KMS-11 (cell line): Measurements from ENCODE around the gene CCNB1.

Experiments used
- H2AFZ ChIP-seq: fragments of 200-600 bp; sonication (generic); 2 replicates; pipeline ENCODE4 v1.6.1; 2016; ENCODE audit warnings: antibody characterized with exemption, mixed run types, low read depth
- H3K27ac ChIP-seq: fragments of 200-600 bp; sonication (generic); 2 replicates; pipeline ENCODE4 v1.6.1; 2016; ENCODE audit warnings: mild to moderate bottlenecking, mixed run types
- H3K27me3 ChIP-seq: fragments of 200-600 bp; sonication (generic); 2 replicates; pipeline ENCODE4 v1.6.1; 2017; ENCODE audit warnings: mild to moderate bottlenecking, low read depth, mixed run types, moderate library complexity; ENCODE audit not compliant: insufficient read depth
- H3K36me3 ChIP-seq: fragments of 200-600 bp; sonication (generic); 2 replicates; pipeline ENCODE4 v1.6.1; 2017; ENCODE audit warnings: mild to moderate bottlenecking, mixed run types; ENCODE audit not compliant: insufficient read depth
- H3K4me1 ChIP-seq: fragments of 200-600 bp; sonication (generic); 2 replicates; pipeline ENCODE4 v1.6.1; 2016; ENCODE audit warnings: mild to moderate bottlenecking, low read depth, mixed run types; ENCODE audit not compliant: poor library complexity, severe bottlenecking
- H3K4me2 ChIP-seq: fragments of 200-600 bp; sonication (generic); 2 replicates; pipeline ENCODE4 v1.7.0; 2016; ENCODE audit warnings: mild to moderate bottlenecking, mixed run types
- H3K4me3 ChIP-seq: fragments of 200-600 bp; sonication (generic); IDR thresholded peaks from 2 replicates; pipeline ENCODE4 v1.6.1; 2017; ENCODE audit warnings: low read depth, low read length, mixed read lengths; ENCODE audit not compliant: insufficient read depth
- H3K79me2 ChIP-seq: fragments of 200-600 bp; sonication (generic); 2 replicates; pipeline ENCODE4 v1.6.1; 2016; ENCODE audit warnings: low read depth, mixed run types; ENCODE audit not compliant: insufficient read depth
- H3K9ac ChIP-seq: fragments of 200-600 bp; sonication (generic); 2 replicates; pipeline ENCODE4 v1.6.1; 2016; ENCODE audit warnings: mild to moderate bottlenecking, mixed run types
- H4K20me1 ChIP-seq: fragments of 200-600 bp; sonication (generic); 2 replicates; pipeline ENCODE4 v1.6.1; 2016; ENCODE audit warnings: mild to moderate bottlenecking, mixed run types; ENCODE audit not compliant: insufficient read depth
- CTCF ChIP-seq: fragments of 200-600 bp; sonication (generic); conservative IDR thresholded peaks from 2 replicates; pipeline ENCODE4 v1.6.1; 2017; ENCODE audit warnings: low read depth, mild to moderate bottlenecking, antibody characterized with exemption, low read length, moderate library complexity, mixed read lengths

The CCNB1 gene

GRCh38 chr5:69187342-69187741 is 20.4 kb downstream of the CCNB1 start:
- Histone ChIP-seq H3K27me3 (no peaks in the 10 kb centered on the region), H3K36me3 (no peaks in the 10 kb centered on the region), H3K4me3 (no peak overlapping the region), H3K9ac (no peak overlapping the region), H3K4me2 (no peak overlapping the region), H3K27ac (no peak overlapping the region), H3K79me2 (peaks cover 8% of the 10 kb centered on the region; the same call in 1 of the 2 replicates), H2AFZ (no peak overlapping the region), H3K4me1 (peaks cover 15% of the 10 kb centered on the region), H4K20me1 (no peaks in the 10 kb centered on the region)
- no peak for TF ChIP-seq CTCF

- Histone ChIP-seq H3K4me3 (no peak overlapping the region), H3K27me3 (no peaks in the 10 kb centered on the region), H3K27ac (peak overlapping the region; percentile 83), H2AFZ (peak overlapping the region; percentile 71), H3K36me3 (no peaks in the 10 kb centered on the region), H3K4me1 (peaks cover 15% of the 10 kb centered on the region), H3K4me2 (peak overlapping the region; percentile 77), H3K9ac (peak overlapping the region; percentile 73), H3K79me2 (peaks cover 8% of the 10 kb centered on the region; the same call in 1 of the 2 replicates), H4K20me1 (no peaks in the 10 kb centered on the region)
- no peak for TF ChIP-seq CTCF
These were observed 21.8 kb downstream of the CCNB1 start for GRCh38 chr5:69188811-69189161.

- Histone ChIP-seq H3K27ac (peak within 1 kb of the TSS; percentile 83), H3K9ac (peak within 1 kb of the TSS; percentile 73), H3K79me2 (peaks cover 8% of the 10 kb centered on the region; the same call in 1 of the 2 replicates), H3K4me2 (peak within 1 kb of the TSS; percentile 77), H3K27me3 (no peaks in the 10 kb centered on the region), H3K4me3 (peak within 1 kb of the TSS; percentile 26), H3K36me3 (no peaks in the 10 kb centered on the region), H4K20me1 (no peaks in the 10 kb centered on the region), H2AFZ (peak within 1 kb of the TSS; percentile 71), H3K4me1 (peaks cover 15% of the 10 kb centered on the region)
- no peak for TF ChIP-seq CTCF
These were observed 22.5 kb downstream of the CCNB1 start, which contains the start of gene CENPH for GRCh38 chr5:69189162-69190086. TSS of gene CENPH (plus strand) at chr5:69189583. CDS start at chr5:69189635, 52 bp downstream.

- no peak for TF ChIP-seq CTCF
- no peak overlapping the region for H2AFZ ChIP-seq
- no peaks in the 10 kb centered on the region for H4K20me1 ChIP-seq
- no peaks in the 10 kb centered on the region for H3K4me1 ChIP-seq
- no peak overlapping the region for H3K4me2 ChIP-seq
- no peaks in the 10 kb centered on the region for H3K27me3 ChIP-seq
- H3K79me2 ChIP-seq, result no peaks in the 10 kb centered on the region
- no peak overlapping the region for H3K4me3 ChIP-seq
- no peaks in the 10 kb centered on the region for H3K36me3 ChIP-seq
- no peak overlapping the region for H3K9ac ChIP-seq
- H3K27ac ChIP-seq, result no peak overlapping the region
These were observed 35.5 kb downstream of the CCNB1 start for GRCh38 chr5:69202497-69202896.
